ENCODE results near the gene TWIST2. TPM values are rescaled to one million over a fixed set of nuclear protein-coding genes. Genes with fewer than 3 reads are reported as not detected.
A peak's percentile ranks its signal among the peaks of the same experiment; 100 is the strongest.

Gene TWIST2
- total RNA-seq: 10 to 100 TPM in 1 of 9 donors, 1 to 10 TPM in 3, under 1 TPM in 5; 0.39 to 10.9 (median 0.92) TPM
- 1 to 10 TPM; 1.4 to 2.8 TPM for polyA plus RNA-seq
- long read RNA-seq, donor 1, partial matches to known transcripts: 0 of 3 reads
- long read RNA-seq, donor 1, other reads (novel, unspliced or antisense): 0 of 3 reads
- long read RNA-seq, donor 2, partial matches to known transcripts: 0 of 1 reads
- long read RNA-seq, donor 2, other reads (novel, unspliced or antisense): 0 of 1 reads
- long read RNA-seq, donor 3, partial matches to known transcripts: 0 of 2 reads
- long read RNA-seq, donor 3, other reads (novel, unspliced or antisense): 1 of 2 reads

GRCh38 chr2:238847841-238848690 lies at the start of gene TWIST2:
Gene TWIST2, plus strand, starts transcription at chr2:238848085. Its CDS starts 131 bp downstream, at chr2:238848216.
- WGBS, 4 donors: 0 to 3% (median 2%) methylated on average over 27 to 90 of the region's 90 CpGs
- Histone ChIP-seq H3K27me3 (peaks cover 25 to 89% (median 56%) of the 10 kb centered on the region in 9 donors), H3K27ac (peak within 1 kb of the TSS in 10 of 12 donors; percentile 31 to 92 (median 60))

GRCh38 chr2:238801791-238802190 lies 46.1 kb upstream of the TWIST2 start:
- 84 to 94% (median 88%) methylated on average over 8 of the region's 8 CpGs for WGBS, 4 donors
- H3K9me3 ChIP-seq: no peaks in the 10 kb centered on the region
- TF ChIP-seq POLR2A (IDR thresholded peaks at IDR 0.05): no peak
- no peak for TF ChIP-seq CTCF (IDR thresholded peaks at IDR 0.05)
- peaks cover 0 to 48% (median 4%) of the 10 kb centered on the region in 9 donors for H3K27me3 ChIP-seq
- no peak overlapping the region for H3K27ac ChIP-seq
- DNase-seq (no peak), ATAC-seq (no peak)
- intact Hi-C loops (cut with DNase I): no loop called here
- no peak overlapping the region for H3K4me3 ChIP-seq
- H3K4me1 ChIP-seq: no peaks in the 10 kb centered on the region
- H3K36me3 ChIP-seq: no peaks in the 10 kb centered on the region

More at GRCh38 chr2:238847841-238848690, at the start of gene TWIST2:
- DNase-seq (peak; percentile 66 to 83 (median 76)), ATAC-seq (peak; percentile 34 to 88 (median 84))
- Histone ChIP-seq H3K4me1 (peaks cover 0 to 34% (median 0%) of the 10 kb centered on the region in 12 donors), H3K36me3 (no peaks in the 10 kb centered on the region), H3K4me3 (peak within 1 kb of the TSS; percentile 29 to 69 (median 56)), H3K9me3 (no peaks in the 10 kb centered on the region)
- TF ChIP-seq POLR2A (IDR thresholded peaks at IDR 0.05): peak in 1 of 2 donors; percentile 23
- TF ChIP-seq CTCF (IDR thresholded peaks at IDR 0.05): peak in 1 of 12 donors; percentile 9
- intact Hi-C loops (cut with DNase I): no loop called here

- Histone ChIP-seq H3K27ac (no peak overlapping the region), H3K4me3 (no peak overlapping the region), H3K36me3 (no peaks in the 10 kb centered on the region), H3K9me3 (no peaks in the 10 kb centered on the region), H3K4me1 (no peaks in the 10 kb centered on the region), H3K27me3 (peaks cover 0 to 38% (median 4%) of the 10 kb centered on the region in 9 donors)
- WGBS, 4 donors: 67 to 77% (median 67%) methylated on average over 4 of the region's 4 CpGs
- ATAC-seq (no peak), DNase-seq (no peak)
- intact Hi-C loops (cut with DNase I): no loop called here
- TF ChIP-seq POLR2A (IDR thresholded peaks at IDR 0.05) (no peak), CTCF (IDR thresholded peaks at IDR 0.05) (no peak)
Measured at GRCh38 chr2:238802957-238803356, 44.9 kb upstream of the TWIST2 start.
